ENCODE data around the gene YEATS2. TPM values are rescaled to one million over a fixed set of nuclear protein-coding genes. Genes with fewer than 3 reads are reported as not detected.

The YEATS2 gene
- total RNA-seq, 6 experiments from 2014 or later, result 19.0 to 24.6 (median 20.7) TPM

DNA sequence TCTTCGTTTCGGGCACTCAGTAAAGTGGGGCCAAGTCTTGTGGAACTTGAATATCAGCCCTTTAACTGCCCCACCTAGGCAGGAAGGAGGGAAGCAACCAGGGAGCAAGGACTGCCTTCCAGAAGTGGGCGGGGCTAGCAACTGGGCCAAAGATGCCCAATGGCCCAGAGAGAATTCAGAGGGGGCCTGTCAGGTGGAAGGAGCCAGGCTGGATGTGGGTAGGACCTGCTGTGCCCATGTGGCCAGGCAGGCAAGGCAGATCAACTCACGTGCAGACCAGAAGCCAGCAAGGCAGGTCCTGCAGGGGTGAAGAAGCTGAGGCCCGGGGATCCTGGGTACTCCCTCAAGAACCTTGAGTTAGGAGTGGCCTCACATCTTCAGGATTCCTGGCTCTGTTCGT, 122.2 kb downstream of the YEATS2 start:
- Mint-ChIP-seq H3K27ac (no peak overlapping the region), H3K4me3 (no peak overlapping the region), H3K9me3 (no peaks in the 10 kb centered on the region), H3K4me1 (ENCODE audit: low read depth) (peaks cover 8% of the 10 kb centered on the region), H3K27me3 (ENCODE audit: insufficient read depth) (peaks cover 2% of the 10 kb centered on the region; the same call in 1 of the 2 replicates), H3K36me3 (ENCODE audit: low read depth) (0 out of 2 replicates have a peak, but pooled peaks cover 5% of the 10 kb centered on the region)
- DNase-seq, result no peak
- TF ChIP-seq, protein P1, sequence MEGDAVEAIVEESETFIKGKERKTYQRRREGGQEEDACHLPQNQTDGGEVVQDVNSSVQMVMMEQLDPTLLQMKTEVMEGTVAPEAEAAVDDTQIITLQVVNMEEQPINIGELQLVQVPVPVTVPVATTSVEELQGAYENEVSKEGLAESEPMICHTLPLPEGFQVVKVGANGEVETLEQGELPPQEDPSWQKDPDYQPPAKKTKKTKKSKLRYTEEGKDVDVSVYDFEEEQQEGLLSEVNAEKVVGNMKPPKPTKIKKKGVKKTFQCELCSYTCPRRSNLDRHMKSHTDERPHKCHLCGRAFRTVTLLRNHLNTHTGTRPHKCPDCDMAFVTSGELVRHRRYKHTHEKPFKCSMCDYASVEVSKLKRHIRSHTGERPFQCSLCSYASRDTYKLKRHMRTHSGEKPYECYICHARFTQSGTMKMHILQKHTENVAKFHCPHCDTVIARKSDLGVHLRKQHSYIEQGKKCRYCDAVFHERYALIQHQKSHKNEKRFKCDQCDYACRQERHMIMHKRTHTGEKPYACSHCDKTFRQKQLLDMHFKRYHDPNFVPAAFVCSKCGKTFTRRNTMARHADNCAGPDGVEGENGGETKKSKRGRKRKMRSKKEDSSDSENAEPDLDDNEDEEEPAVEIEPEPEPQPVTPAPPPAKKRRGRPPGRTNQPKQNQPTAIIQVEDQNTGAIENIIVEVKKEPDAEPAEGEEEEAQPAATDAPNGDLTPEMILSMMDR (IDR thresholded peaks at IDR 0.05), result no peak

DNA sequence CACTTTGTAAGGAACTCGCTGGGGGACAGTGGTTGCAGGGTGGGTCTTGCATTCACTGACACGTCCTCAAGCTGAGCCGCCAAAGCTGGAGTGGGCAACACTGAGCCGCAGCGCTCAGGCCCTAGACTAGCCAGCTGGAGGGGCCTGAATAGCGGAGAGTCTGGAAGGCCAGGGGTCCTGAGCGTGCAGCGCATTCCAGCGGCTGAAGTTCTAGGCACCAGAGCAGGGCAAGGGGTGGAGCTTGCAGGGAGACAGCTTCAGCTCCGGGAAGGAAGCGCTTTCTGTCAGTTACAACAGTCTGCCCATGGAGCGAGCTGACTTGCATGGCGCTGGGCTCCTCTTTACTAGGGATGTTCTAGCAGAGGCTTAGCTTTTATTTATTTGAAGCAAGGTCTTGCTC, 125.0 kb downstream of the YEATS2 start:
- Mint-ChIP-seq H3K36me3 (ENCODE audit: low read depth) (no peaks in the 10 kb centered on the region), H3K4me1 (ENCODE audit: low read depth) (peaks cover 8% of the 10 kb centered on the region), H3K27me3 (ENCODE audit: insufficient read depth) (no peaks in the 10 kb centered on the region), H3K27ac (no peak overlapping the region), H3K4me3 (no peak overlapping the region), H3K9me3 (no peaks in the 10 kb centered on the region)
- TF ChIP-seq, protein P1 (IDR thresholded peaks at IDR 0.05), result no peak
- no peak for DNase-seq

DNA sequence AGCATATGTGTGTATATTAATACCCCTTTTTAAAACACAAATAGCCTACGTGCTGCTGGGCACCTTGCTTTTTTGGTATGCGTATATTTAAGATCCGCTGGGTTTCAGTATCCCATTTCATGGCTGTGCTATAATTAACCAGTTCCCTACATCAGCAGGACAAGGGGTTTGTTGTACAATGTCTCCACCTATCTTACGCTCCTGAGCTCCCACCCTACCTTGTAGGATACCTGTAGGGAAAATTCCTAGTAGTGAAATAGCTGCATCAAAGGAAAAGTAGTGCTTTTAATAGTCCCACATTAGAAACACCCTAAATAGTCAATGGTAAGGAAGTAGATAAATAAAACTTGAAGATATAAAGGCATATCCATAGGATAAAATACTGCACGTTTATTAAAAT, 126.4 kb downstream of the YEATS2 start:
- no peak for DNase-seq
- no peaks in the 10 kb centered on the region; the same call in 1 of the 2 replicates for H3K36me3 Mint-ChIP-seq (ENCODE audit: low read depth)
- TF ChIP-seq, protein P1 (IDR thresholded peaks at IDR 0.05), result no peak
- H3K27ac Mint-ChIP-seq, result no peak overlapping the region; the same call in 1 of the 2 replicates
- H3K27me3 Mint-ChIP-seq (ENCODE audit: insufficient read depth), result no peaks in the 10 kb centered on the region
- H3K9me3 Mint-ChIP-seq, result no peaks in the 10 kb centered on the region
- H3K4me3 Mint-ChIP-seq, result peak overlapping the region; percentile 82
- H3K4me1 Mint-ChIP-seq (ENCODE audit: low read depth), result peaks cover 8% of the 10 kb centered on the region

DNA sequence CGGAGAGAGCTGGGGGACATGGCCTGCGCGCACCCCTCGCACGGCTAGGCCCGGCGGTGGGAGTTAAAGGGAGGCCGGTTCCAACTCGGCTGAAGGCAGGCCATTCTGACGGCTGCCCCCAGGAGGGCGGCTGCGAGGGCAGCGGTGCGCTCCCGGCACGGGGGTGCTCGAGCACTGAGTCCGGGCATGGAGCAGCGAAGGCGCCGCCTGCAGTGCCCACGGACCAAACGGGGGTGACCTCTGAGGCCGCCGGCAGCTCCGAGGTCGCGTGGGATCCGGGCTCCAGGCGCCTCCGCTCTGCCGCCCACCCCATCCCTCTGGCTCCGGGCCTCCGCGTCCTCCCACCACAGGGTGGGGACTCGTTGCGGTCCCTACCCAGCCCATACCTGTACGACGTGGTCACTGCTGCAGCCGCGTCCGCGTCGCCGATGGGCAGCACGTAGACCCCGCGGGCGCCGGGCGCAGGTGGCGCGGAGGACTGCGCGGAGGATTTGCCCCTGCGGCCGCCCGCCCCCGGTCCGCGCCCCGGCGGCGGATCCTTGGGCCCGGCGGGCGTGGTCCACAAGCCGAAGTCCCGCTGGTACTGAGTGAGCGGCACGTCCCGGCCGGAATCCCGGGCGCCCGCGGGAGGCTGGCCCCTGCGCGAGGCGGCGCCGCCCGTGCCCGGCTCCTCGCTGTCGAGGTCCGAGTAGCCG, 127.3 kb downstream of the YEATS2 start:
- Mint-ChIP-seq H3K27me3 (ENCODE audit: insufficient read depth) (no peaks in the 10 kb centered on the region), H3K27ac (no peak overlapping the region; the same call in 1 of the 2 replicates)
- no peak for DNase-seq

DNA sequence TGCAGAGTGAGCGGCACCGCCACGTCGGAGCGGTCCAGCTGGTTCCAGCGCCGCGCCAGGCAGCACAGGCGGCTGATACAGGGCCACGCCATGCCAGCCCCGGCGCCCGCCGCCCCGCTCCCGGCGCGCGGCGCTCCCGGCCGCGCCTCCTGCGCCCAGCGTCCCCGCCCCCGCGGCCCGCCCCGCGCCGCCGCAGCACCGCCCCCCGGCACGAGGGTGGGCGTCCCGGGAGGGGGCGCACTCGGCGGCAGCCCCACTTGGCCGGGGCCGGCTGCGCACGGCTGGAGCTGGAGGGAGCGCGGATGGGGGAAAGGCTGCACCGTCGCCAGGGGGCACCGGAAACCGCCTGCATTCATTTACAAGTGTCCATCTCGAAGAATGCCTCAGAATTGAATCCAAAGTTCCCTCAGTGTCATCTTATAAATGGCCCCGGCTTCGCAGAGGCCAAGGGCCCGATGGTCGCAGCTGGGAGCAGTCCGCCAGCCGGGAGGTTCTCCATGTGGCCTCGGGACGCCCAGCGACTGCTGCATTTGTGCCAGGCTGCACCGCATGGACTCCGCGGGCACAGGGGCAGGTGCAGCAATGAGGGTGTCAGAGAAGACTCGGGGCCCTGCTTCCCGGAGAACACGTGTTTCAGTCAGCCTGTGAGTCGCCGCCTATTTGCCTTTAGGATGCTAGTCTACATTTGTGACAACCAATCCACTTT, 128.0 kb downstream of the YEATS2 start, which contains the start of gene MAP6D1:
TSS of gene MAP6D1 (minus strand) at position 122 of the 706 bp plus-strand sequence. CDS start at position 92, 30 bp downstream.
- no peaks in the 10 kb centered on the region for H3K9me3 Mint-ChIP-seq
- TF ChIP-seq, protein P1 (IDR thresholded peaks at IDR 0.05), result peak; percentile 64
- peak within 1 kb of the TSS; percentile 82 for H3K4me3 Mint-ChIP-seq
- H3K27ac Mint-ChIP-seq, result peak within 1 kb of the TSS; percentile 38
- H3K4me1 Mint-ChIP-seq (ENCODE audit: low read depth), result peaks cover 8% of the 10 kb centered on the region
- no peaks in the 10 kb centered on the region; the same call in 1 of the 2 replicates for H3K27me3 Mint-ChIP-seq (ENCODE audit: insufficient read depth)
- peaks cover 5% of the 10 kb centered on the region for H3K36me3 Mint-ChIP-seq (ENCODE audit: low read depth)
- peak; percentile 32 for DNase-seq

More for the DNA sequence above, 127.3 kb downstream of the YEATS2 start:
- Mint-ChIP-seq H3K9me3 (no peaks in the 10 kb centered on the region), H3K36me3 (ENCODE audit: low read depth) (no peaks in the 10 kb centered on the region; the same call in 1 of the 2 replicates), H3K4me1 (ENCODE audit: low read depth) (peaks cover 8% of the 10 kb centered on the region), H3K4me3 (peak overlapping the region; percentile 82)
- TF ChIP-seq, protein P1 (IDR thresholded peaks at IDR 0.05), result peak; percentile 21; the same call in 1 of the 2 replicates

Data from HFFc6 (cell line).